B cell (primary cell): ENCODE results near the gene GAPVD1. TPM values are rescaled to one million over a fixed set of nuclear protein-coding genes. Genes with fewer than 3 reads are reported as not detected.

Experiments used
- ATAC-seq: fragments of 200-7000 bp; cut with Tn5 transposase; one replicate; pipeline ENCODE4 v1.10.0; 2021; ENCODE audit warnings: low read depth, mild to moderate bottlenecking, moderate number of reproducible peaks, moderate library complexity
- CTCF ChIA-PET: fragments of 350-600 bp; sonication (Branson Sonifier 250); formaldehyde crosslinking; loops from one replicate; lab custom pipeline; 2021; ENCODE audit warnings: antibody characterized with exemption, inconsistent platforms; lab: Charles Lee
- POLR2A ChIA-PET: fragments of 350-600 bp; sonication (Branson Sonifier 250); formaldehyde crosslinking; loops from one replicate; lab custom pipeline; 2021; ENCODE audit warnings: antibody characterized with exemption; lab: Charles Lee
- DNase-seq: peaks from one replicate; pipeline ENCODE4 v3.0.0; 2013
- H2AFZ ChIP-seq: 2 replicates; pipeline ENCODE4 v1.6.1; 2012; ENCODE audit warnings: mild to moderate bottlenecking, low read depth, low read length; ENCODE audit not compliant: insufficient read depth, poor library complexity, severe bottlenecking
- H3K27ac ChIP-seq, 2 donors: 1 replicate in 1 of 2; 2 replicates in 1 of 2; pipeline ENCODE4 v1.5.1; 2012 to 2013; ENCODE audit warnings: low read length in 2 of 2, mild to moderate bottlenecking in 2 of 2, moderate library complexity in 1 of 2
- H3K27me3 ChIP-seq, 4 experiments: fragments of 200-600 bp in 1 of 4; sonication (generic) in 1 of 4; replicated peaks in 1 of 4; 1 replicate in 2 of 4; 2 replicates in 2 of 4; pipeline versions ENCODE4 v1.6.1 to v1.7.0; 2013 to 2016; ENCODE audit warnings: low read length in 3 of 4, mild to moderate bottlenecking in 2 of 4, mixed read lengths in 1 of 4, moderate library complexity in 1 of 4; ENCODE audit not compliant: insufficient read depth in 4 of 4, control insufficient read depth in 3 of 4; ENCODE audit errors: control extremely low read depth in 1 of 4
- H3K36me3 ChIP-seq, 2 experiments: replicated peaks in 1 of 2; 1 replicate in 1 of 2; 2 replicates in 1 of 2; pipeline versions ENCODE4 v1.6.1 to v1.7.1; 2013; ENCODE audit warnings: low read length in 1 of 2; ENCODE audit not compliant: insufficient read depth in 2 of 2, control insufficient read depth in 1 of 2; ENCODE audit errors: control extremely low read depth in 1 of 2, extremely low read depth in 1 of 2
- H3K4me1 ChIP-seq, 2 donors: fragments of 200-600 bp in 1 of 2; sonication (generic) in 1 of 2; 1 replicate in 1 of 2; 2 replicates in 1 of 2; pipeline versions ENCODE4 v1.5.1 to v1.6.1; 2013 to 2017; ENCODE audit warnings: low read length in 2 of 2; ENCODE audit not compliant: control insufficient read depth in 2 of 2, insufficient read depth in 2 of 2
- H3K4me2 ChIP-seq: replicated peaks from 2 replicates; pipeline ENCODE3; 2012; ENCODE audit warnings: mild to moderate bottlenecking, low read depth, low read length; ENCODE audit not compliant: poor library complexity, severe bottlenecking
- H3K4me3 ChIP-seq, 5 experiments: fragments of 200-600 bp in 1 of 5; sonication (generic) in 1 of 5; 1 replicate in 3 of 5; 2 replicates in 2 of 5; pipeline versions ENCODE4 v1.5.1 to v1.7.0; 2011 to 2016; ENCODE audit warnings: low read length in 4 of 5, mild to moderate bottlenecking in 4 of 5, low read depth in 2 of 5, control low read depth in 1 of 5, moderate library complexity in 1 of 5; ENCODE audit not compliant: insufficient read depth in 1 of 5; ENCODE audit errors: control extremely low read depth in 1 of 5, extremely low read depth in 1 of 5
- H3K79me2 ChIP-seq: fragments of 200-600 bp; sonication (generic); one replicate; pipeline ENCODE4 v1.6.0; 2016; ENCODE audit warnings: low read length; ENCODE audit not compliant: control insufficient read depth, insufficient read depth
- H3K9ac ChIP-seq: fragments of 200-600 bp; sonication (generic); 2 replicates; pipeline ENCODE4 v1.6.1; 2017; ENCODE audit warnings: mild to moderate bottlenecking, low read length, moderate library complexity
- H3K9me3 ChIP-seq, 3 donors: one replicate each; pipeline versions ENCODE4 v1.6.1 to v1.7.1; 2013; ENCODE audit warnings: low read length in 2 of 3; ENCODE audit not compliant: control insufficient read depth in 2 of 3, insufficient read depth in 1 of 3; ENCODE audit errors: control extremely low read depth in 1 of 3
- H4K20me1 ChIP-seq: 2 replicates; pipeline ENCODE4 v1.6.0; 2012; ENCODE audit warnings: mild to moderate bottlenecking, low read length; ENCODE audit not compliant: insufficient read depth, control insufficient read depth, poor library complexity, severe bottlenecking
- H3K27ac Mint-ChIP-seq: one replicate; pipeline ENCODE4 v1.8.0; 2021; ENCODE audit warnings: mixed read lengths
- H3K27me3 Mint-ChIP-seq: one replicate; pipeline ENCODE4 v1.8.0; 2021; ENCODE audit warnings: mixed read lengths
- H3K4me1 Mint-ChIP-seq: one replicate; pipeline ENCODE4 v1.8.0; 2021; ENCODE audit warnings: mixed read lengths
- H3K4me3 Mint-ChIP-seq: one replicate; pipeline ENCODE4 v1.8.0; 2021; ENCODE audit warnings: mixed read lengths
- H3K9me3 Mint-ChIP-seq: one replicate; pipeline ENCODE4 v1.8.0; 2022; ENCODE audit warnings: mixed read lengths; ENCODE audit not compliant: insufficient read depth
- CTCF ChIP-seq: fragments of 200-600 bp; IDR thresholded peaks from one replicate; pipeline ENCODE4 v1.8.0; 2022; ENCODE audit warnings: antibody characterized with exemption, mild to moderate bottlenecking
- EZH2 ChIP-seq: IDR thresholded peaks from 2 replicates; pipeline ENCODE4 v1.6.1; 2012; ENCODE audit warnings: borderline replicate concordance, low read depth, mild to moderate bottlenecking, moderate library complexity, low read length; ENCODE audit not compliant: insufficient read depth, poor library complexity, severe bottlenecking
- WGBS: methylation state at CpG from one replicate; pipeline ENCODE4 v1.1.5; 2013; ENCODE audit warnings: missing lambda C conversion rate; ENCODE audit not compliant: insufficient coverage; 5-methylcytosine and 5-hydroxymethylcytosine counted together
- intact Hi-C: fragments of 100-400 bp; cut with micrococcal nuclease; formaldehyde crosslinking; loops from one replicate; pipeline ENCODE4 v1.10.0; 2022
- polyA plus RNA-seq: library from polyadenylated mRNA; depleted of rRNA; stranded (reverse); fragments of >200 nt; gene quantifications from 2 replicates; pipeline ENCODE4 v1.2.3, GENCODE V29; 2012
- total RNA-seq, 2 donors: library from RNA; stranded (reverse); fragments of 120-200 nt in 1 of 2; gene quantifications; 1 replicate in 1 of 2; 2 replicates in 1 of 2; pipeline versions ENCODE4 v1.2.3 to v1.2.4, GENCODE V29; 2013 to 2022

GAPVD1 gene
- total and polyA plus RNA-seq, 2 donors (not counting 1 experiment from before 2014, with no cell fraction given): 11.8 to 61.2 TPM

- no peaks in the 10 kb centered on the region for H3K9me3 ChIP-seq
- H3K79me2 ChIP-seq: no peaks in the 10 kb centered on the region
- no peaks in the 10 kb centered on the region for H3K27me3 ChIP-seq
- H2AFZ ChIP-seq: no peak overlapping the region
- no CpG with 5 or more reads among the region's 1 CpG for WGBS
- Mint-ChIP-seq H3K9me3 (no peaks in the 10 kb centered on the region), H3K27ac (no peak overlapping the region), H3K4me1 (no peaks in the 10 kb centered on the region), H3K4me3 (no peak overlapping the region), H3K27me3 (no peaks in the 10 kb centered on the region)
- DNase-seq (no peak), ATAC-seq (no peak)
- no peaks in the 10 kb centered on the region for H4K20me1 ChIP-seq
- ChIA-PET POLR2A (no interaction called here), CTCF (no interaction called here)
- no peak overlapping the region for H3K4me2 ChIP-seq
- H3K4me3 ChIP-seq: no peak overlapping the region
- no peaks in the 10 kb centered on the region for H3K4me1 ChIP-seq
- TF ChIP-seq CTCF (no peak), EZH2 (no peak)
- intact Hi-C loops: no loop called here
- H3K36me3 ChIP-seq: peaks cover 1 to 73% of the 10 kb centered on the region in 2 experiments
- no peak overlapping the region for H3K27ac ChIP-seq
- H3K9ac ChIP-seq: no peak overlapping the region
Observed at GRCh38 chr9:125359011-125359410, 97.4 kb downstream of the GAPVD1 start.

- no peaks in the 10 kb centered on the region for H3K79me2 ChIP-seq
- no peaks in the 10 kb centered on the region for H3K4me1 ChIP-seq
- no peak overlapping the region for H3K27ac ChIP-seq
- H3K9me3 ChIP-seq: no peaks in the 10 kb centered on the region
- no peak overlapping the region for H3K4me3 Mint-ChIP-seq
- H2AFZ ChIP-seq: no peak overlapping the region
- no peaks in the 10 kb centered on the region for H4K20me1 ChIP-seq
- no peak overlapping the region for H3K27ac Mint-ChIP-seq
- POLR2A ChIA-PET: no interaction called here
- no peaks in the 10 kb centered on the region for H3K9me3 Mint-ChIP-seq
- TF ChIP-seq CTCF (no peak), EZH2 (no peak)
- intact Hi-C loops: no loop called here
- ATAC-seq: no peak
- no peak for DNase-seq
- H3K9ac ChIP-seq: no peak overlapping the region
- no peak overlapping the region for H3K4me2 ChIP-seq
- H3K4me1 Mint-ChIP-seq: no peaks in the 10 kb centered on the region
- CTCF ChIA-PET: interaction anchor here (0.5 kb wide), 1 partner anchor 25 kb away, joined by 5 read pairs; no protein-coding TSS in a partner anchor
- no CpG with 5 or more reads among the region's 2 CpGs for WGBS
- H3K4me3 ChIP-seq: no peak overlapping the region
- H3K27me3 Mint-ChIP-seq: no peaks in the 10 kb centered on the region
- H3K27me3 ChIP-seq: no peaks in the 10 kb centered on the region
- peaks cover 3 to 72% of the 10 kb centered on the region in 2 experiments for H3K36me3 ChIP-seq
Observed at GRCh38 chr9:125360601-125361000, 99.0 kb downstream of the GAPVD1 start.
